ENCODE data around the gene PTPRN2. TPM values are rescaled to one million over a fixed set of nuclear protein-coding genes. Genes with fewer than 3 reads are reported as not detected.

Gene PTPRN2
- total RNA-seq, 1 experiment from 2014 or later: 2.1 TPM

DNA sequence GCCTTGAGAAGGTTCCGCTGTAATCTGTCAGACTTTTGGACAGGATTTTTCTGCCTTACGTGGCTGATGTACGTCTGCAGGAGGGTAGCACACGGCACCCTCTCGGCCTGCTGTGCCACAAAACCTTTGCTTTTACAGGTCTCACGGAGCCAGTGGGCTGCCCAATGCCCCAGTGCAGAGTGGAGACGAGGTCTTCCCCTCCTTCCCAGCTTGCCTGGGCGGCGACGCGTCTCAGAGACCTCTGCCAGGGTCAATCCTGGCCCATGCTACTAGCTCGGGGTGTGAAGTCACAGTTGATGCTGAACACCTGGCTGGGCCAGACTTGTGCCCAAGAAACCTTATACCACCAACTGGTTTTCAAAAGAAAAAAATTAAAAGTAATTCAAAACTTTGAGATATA, 724.4 kb downstream of the PTPRN2 start (continued):
- TF ChIP-seq, protein P1, sequence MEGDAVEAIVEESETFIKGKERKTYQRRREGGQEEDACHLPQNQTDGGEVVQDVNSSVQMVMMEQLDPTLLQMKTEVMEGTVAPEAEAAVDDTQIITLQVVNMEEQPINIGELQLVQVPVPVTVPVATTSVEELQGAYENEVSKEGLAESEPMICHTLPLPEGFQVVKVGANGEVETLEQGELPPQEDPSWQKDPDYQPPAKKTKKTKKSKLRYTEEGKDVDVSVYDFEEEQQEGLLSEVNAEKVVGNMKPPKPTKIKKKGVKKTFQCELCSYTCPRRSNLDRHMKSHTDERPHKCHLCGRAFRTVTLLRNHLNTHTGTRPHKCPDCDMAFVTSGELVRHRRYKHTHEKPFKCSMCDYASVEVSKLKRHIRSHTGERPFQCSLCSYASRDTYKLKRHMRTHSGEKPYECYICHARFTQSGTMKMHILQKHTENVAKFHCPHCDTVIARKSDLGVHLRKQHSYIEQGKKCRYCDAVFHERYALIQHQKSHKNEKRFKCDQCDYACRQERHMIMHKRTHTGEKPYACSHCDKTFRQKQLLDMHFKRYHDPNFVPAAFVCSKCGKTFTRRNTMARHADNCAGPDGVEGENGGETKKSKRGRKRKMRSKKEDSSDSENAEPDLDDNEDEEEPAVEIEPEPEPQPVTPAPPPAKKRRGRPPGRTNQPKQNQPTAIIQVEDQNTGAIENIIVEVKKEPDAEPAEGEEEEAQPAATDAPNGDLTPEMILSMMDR (IDR thresholded peaks at IDR 0.05 in 2 of 3, conservative IDR thresholded peaks at IDR 0.05 in 1 of 3; ENCODE audit: borderline replicate concordance in 1 of 3, insufficient read depth in 1 of 3, low read depth in 2 of 3, low read length in 2 of 3): no peak
- TF ChIP-seq JUND (IDR thresholded peaks at IDR 0.05) (no peak), TCF7L2 (IDR thresholded peaks at IDR 0.05; ENCODE audit: borderline replicate concordance, extremely low read depth, insufficient read depth, insufficient read length) (no peak), EGR1 (IDR thresholded peaks at IDR 0.05; ENCODE audit: low read depth) (no peak)
- TF ChIP-seq, protein P2, sequence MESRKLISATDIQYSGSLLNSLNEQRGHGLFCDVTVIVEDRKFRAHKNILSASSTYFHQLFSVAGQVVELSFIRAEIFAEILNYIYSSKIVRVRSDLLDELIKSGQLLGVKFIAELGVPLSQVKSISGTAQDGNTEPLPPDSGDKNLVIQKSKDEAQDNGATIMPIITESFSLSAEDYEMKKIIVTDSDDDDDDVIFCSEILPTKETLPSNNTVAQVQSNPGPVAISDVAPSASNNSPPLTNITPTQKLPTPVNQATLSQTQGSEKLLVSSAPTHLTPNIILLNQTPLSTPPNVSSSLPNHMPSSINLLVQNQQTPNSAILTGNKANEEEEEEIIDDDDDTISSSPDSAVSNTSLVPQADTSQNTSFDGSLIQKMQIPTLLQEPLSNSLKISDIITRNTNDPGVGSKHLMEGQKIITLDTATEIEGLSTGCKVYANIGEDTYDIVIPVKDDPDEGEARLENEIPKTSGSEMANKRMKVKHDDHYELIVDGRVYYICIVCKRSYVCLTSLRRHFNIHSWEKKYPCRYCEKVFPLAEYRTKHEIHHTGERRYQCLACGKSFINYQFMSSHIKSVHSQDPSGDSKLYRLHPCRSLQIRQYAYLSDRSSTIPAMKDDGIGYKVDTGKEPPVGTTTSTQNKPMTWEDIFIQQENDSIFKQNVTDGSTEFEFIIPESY (IDR thresholded peaks at IDR 0.05; ENCODE audit: extremely low read depth, insufficient replicate concordance, low read length): no peak

DNA sequence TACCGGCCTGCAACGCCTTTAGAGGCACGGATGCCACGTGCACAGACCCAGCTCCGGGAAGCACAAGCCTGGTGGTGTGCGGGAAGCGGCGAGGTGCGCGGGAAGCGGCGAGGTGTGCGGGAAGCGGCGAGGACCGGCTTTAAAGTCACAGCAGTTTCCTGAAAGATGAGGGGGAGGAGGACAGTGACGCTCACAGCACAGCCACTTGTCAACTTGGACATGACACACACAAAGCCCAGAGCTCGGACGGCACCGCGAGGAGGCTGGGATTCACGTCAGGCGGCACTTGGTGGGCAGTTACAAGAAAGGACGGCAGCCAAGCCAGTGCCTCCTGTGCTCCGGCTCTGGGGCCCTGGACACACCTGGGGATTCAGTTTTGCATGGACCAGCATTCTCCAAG, 724.9 kb downstream of the PTPRN2 start:
- no peak for DNase-seq (ENCODE audit: low read depth, low spot score)
- Histone ChIP-seq H3K27me3 (ENCODE audit: insufficient read depth, low read length) (no peaks in the 10 kb centered on the region), H3K4me3 (replicated peaks in 1 of 2; ENCODE audit: low read depth in 1 of 2, low read length in 2 of 2) (no peak overlapping the region), H3K9me2 (ENCODE audit: insufficient read depth) (no peaks in the 10 kb centered on the region), H3K9me3 (ENCODE audit: control insufficient read depth in 1 of 2, insufficient read depth in 1 of 2, low read depth in 1 of 2, low read length in 2 of 2) (no peaks in the 10 kb centered on the region), H3K79me2 (ENCODE audit: insufficient read depth, low read length) (no peaks in the 10 kb centered on the region), H3K27ac (ENCODE audit: low read depth, low read length) (no peak overlapping the region), H3K4me1 (ENCODE audit: control insufficient read depth in 1 of 2, insufficient read depth in 2 of 2, low read length in 2 of 2) (no peaks in the 10 kb centered on the region), H3K36me3 (ENCODE audit: control insufficient read depth in 1 of 2, insufficient read depth in 2 of 2, low read length in 2 of 2) (no peaks in the 10 kb centered on the region), H3K4me2 (ENCODE audit: low read length) (no peak overlapping the region), H3K9ac (ENCODE audit: low read length) (no peak overlapping the region), H2AFZ (ENCODE audit: low read depth, low read length, poor library complexity, severe bottlenecking) (no peak overlapping the region), H4K20me1 (ENCODE audit: insufficient read depth) (no peaks in the 10 kb centered on the region)
- ChIA-PET POLR2A (no interaction called here), RAD21 (ENCODE audit: low non-redundant PET in 1 of 2, low total read pairs in 2 of 2, uncharacterized antibody in 2 of 2, unreplicated experiment in 2 of 2) (no interaction called here), CTCF (no interaction called here)
- intact Hi-C loops (cut with micrococcal nuclease): no loop called here
- ATAC-seq: no peak
- no peak for TF ChIP-seq POLR2A (IDR thresholded peaks at IDR 0.05; ENCODE audit: borderline replicate concordance, extremely low read depth, insufficient read depth, insufficient read length)
- no peak for TF ChIP-seq ZFX (IDR thresholded peaks at IDR 0.05)
- TF ChIP-seq, protein P1 (IDR thresholded peaks at IDR 0.05 in 2 of 3, conservative IDR thresholded peaks at IDR 0.05 in 1 of 3; ENCODE audit: borderline replicate concordance in 1 of 3, insufficient read depth in 1 of 3, low read depth in 2 of 3, low read length in 2 of 3): no peak
- no peak for TF ChIP-seq EZH2phosphoT487 (IDR thresholded peaks at IDR 0.05; ENCODE audit: borderline replicate concordance)
- no peak for TF ChIP-seq ZNF274 (IDR thresholded peaks at IDR 0.05; ENCODE audit: low read depth, low read length)
- no peak for TF ChIP-seq TCF7L2 (IDR thresholded peaks at IDR 0.05; ENCODE audit: borderline replicate concordance, extremely low read depth, insufficient read depth, insufficient read length)
- no peak for TF ChIP-seq ELF1 (IDR thresholded peaks at IDR 0.05; ENCODE audit: borderline replicate concordance, low read depth)
- no peak for TF ChIP-seq YY1 (IDR thresholded peaks at IDR 0.05; ENCODE audit: extremely low read depth, insufficient replicate concordance, low read depth, low read length)
- TF ChIP-seq JUND (IDR thresholded peaks at IDR 0.05): no peak
- no TSS peak for BruUV-seq (replicated peaks)
